ENCODE results near the gene ECT2L. TPM values are rescaled to one million over a fixed set of nuclear protein-coding genes. Genes with fewer than 3 reads are reported as not detected.

ECT2L gene
- total and polyA plus RNA-seq, 2 experiments from 2014 or later: not detected

DNA sequence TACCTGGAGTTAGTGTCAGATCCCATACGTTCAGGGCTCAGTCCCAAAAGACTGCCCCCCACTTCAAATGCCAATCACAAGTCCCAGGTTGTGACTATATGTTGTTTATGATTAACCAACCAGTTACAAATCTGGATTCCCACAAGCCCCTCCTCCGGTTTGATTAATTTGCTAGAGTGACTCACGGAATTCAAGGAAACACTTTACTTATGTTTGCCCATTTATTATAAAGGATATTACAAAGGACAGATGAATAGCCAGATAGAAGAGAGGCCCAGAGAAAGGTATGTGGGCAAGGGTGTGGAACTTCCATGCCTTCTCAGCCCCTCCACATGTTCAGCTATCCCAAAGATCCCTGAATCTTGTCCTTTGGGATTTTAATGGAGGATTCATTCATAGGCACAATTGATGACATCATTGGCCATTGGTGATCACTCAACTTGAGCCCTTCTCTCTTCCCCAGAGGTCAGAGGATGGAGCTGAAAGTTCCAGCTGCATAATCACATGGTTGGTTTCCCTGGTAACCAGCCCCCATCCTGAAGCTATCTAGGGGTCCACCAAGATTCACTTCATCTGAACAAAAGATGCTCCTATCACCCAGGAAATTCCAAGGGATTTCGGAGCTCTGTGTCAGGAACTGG, 2.0 kb downstream of the ECT2L start:
- TF ChIP-seq, protein P1, sequence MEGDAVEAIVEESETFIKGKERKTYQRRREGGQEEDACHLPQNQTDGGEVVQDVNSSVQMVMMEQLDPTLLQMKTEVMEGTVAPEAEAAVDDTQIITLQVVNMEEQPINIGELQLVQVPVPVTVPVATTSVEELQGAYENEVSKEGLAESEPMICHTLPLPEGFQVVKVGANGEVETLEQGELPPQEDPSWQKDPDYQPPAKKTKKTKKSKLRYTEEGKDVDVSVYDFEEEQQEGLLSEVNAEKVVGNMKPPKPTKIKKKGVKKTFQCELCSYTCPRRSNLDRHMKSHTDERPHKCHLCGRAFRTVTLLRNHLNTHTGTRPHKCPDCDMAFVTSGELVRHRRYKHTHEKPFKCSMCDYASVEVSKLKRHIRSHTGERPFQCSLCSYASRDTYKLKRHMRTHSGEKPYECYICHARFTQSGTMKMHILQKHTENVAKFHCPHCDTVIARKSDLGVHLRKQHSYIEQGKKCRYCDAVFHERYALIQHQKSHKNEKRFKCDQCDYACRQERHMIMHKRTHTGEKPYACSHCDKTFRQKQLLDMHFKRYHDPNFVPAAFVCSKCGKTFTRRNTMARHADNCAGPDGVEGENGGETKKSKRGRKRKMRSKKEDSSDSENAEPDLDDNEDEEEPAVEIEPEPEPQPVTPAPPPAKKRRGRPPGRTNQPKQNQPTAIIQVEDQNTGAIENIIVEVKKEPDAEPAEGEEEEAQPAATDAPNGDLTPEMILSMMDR (IDR thresholded peaks at IDR 0.05; ENCODE audit: low read depth, low read length): no peak
- DNase-seq (ENCODE audit: low read depth in 1 of 2, low spot score in 1 of 2): no peak
- Histone ChIP-seq H3K9me3 (ENCODE audit: low read depth) (no peaks in the 10 kb centered on the region), H3K4me1 (ENCODE audit: low read depth) (no peaks in the 10 kb centered on the region), H3K4me3 (no peak overlapping the region), H3K27me3 (peaks cover 14% of the 10 kb centered on the region), H3K36me3 (no peaks in the 10 kb centered on the region), H3K27ac (no peak overlapping the region)

DNA sequence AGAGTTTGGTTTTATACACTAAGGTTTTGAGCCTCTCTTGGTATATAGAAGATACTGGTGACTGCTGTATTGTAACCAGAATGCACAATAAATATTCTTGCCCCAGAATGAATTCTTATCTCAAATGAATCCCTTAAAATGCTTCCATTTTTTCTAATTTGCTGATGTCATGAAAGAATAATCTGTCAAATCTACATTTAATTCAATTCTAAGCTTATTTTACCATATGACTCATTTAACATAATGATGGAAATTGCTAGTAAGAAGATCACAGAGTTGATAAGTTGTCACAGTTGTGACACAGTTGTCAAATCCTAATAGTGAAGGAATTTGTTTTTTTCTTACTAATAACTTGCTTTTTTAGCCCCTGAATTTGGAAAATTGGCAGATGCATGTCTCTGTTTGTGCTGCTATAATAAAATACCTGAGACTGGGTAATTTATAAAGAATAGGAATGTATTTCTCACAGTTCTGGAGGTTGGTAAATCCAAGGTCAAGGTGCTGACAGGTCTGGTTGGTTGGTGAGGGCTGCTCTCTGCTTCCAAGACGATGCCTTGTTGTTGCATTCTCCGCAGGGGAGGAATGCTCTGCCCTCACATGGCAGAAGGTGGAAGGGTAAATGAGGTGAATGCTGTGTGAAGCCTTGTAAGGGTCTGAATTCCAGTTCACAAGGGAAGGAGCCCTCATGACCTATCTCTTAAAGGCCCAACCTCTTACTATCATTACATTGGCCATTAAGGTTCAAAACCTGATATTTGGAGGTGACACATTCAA, 4.7 kb downstream of the ECT2L start:
- H3K4me3 ChIP-seq: no peak overlapping the region
- no peak overlapping the region for H3K27ac ChIP-seq
- TF ChIP-seq, protein P1 (IDR thresholded peaks at IDR 0.05; ENCODE audit: low read depth, low read length): no peak
- H3K9me3 ChIP-seq (ENCODE audit: low read depth): no peaks in the 10 kb centered on the region
- peaks cover 12% of the 10 kb centered on the region for H3K27me3 ChIP-seq
- H3K36me3 ChIP-seq: no peaks in the 10 kb centered on the region
- no peak for DNase-seq (ENCODE audit: low read depth in 1 of 2, low spot score in 1 of 2)
- no peaks in the 10 kb centered on the region for H3K4me1 ChIP-seq (ENCODE audit: low read depth)

DNA sequence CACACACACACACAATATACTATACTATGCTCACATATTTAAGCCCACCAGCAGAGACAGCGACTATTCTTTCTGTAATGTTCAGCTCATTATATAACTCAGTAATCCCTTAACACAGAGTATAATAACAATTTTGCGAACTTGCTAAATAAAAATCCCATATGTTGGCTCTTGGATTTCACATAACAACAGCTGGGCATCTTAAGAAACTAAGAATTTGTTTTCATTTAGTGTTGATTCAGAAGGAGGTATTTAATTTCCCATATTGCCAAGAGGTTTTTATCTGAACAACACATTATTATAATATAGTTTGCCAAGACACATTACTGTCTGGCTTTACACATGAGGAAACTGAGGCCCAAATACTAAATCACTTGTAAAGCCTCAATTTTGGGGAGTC, 7.4 kb downstream of the ECT2L start:
- no peak overlapping the region for H3K27ac ChIP-seq
- TF ChIP-seq, protein P1 (IDR thresholded peaks at IDR 0.05; ENCODE audit: low read depth, low read length): no peak
- no peak for DNase-seq (ENCODE audit: low read depth in 1 of 2, low spot score in 1 of 2)
- no peaks in the 10 kb centered on the region for H3K27me3 ChIP-seq
- H3K36me3 ChIP-seq: no peaks in the 10 kb centered on the region
- H3K4me1 ChIP-seq (ENCODE audit: low read depth): no peaks in the 10 kb centered on the region
- no peak overlapping the region for H3K4me3 ChIP-seq
- no peaks in the 10 kb centered on the region for H3K9me3 ChIP-seq (ENCODE audit: low read depth)

DNA sequence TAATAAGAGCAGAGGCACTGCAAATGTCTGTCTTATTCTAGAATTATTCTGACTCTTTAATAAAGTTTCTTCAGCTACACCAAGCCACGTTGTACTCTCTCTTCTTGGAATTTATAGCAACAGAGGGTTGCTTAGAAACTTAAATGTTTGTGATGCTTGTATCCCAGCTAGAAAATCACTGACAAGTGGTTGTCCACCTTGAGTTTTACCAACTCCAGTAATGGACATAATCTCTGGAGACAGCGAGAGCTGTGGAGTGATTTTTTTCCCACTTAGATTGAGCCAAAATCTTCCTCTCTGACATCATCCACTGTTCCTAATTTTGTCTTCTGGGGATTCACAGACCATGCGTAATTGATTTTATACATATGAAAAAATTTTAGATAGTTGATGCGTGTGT, 8.0 kb downstream of the ECT2L start:
- no peaks in the 10 kb centered on the region for H3K36me3 ChIP-seq
- no peaks in the 10 kb centered on the region for H3K9me3 ChIP-seq (ENCODE audit: low read depth)
- no peaks in the 10 kb centered on the region for H3K4me1 ChIP-seq (ENCODE audit: low read depth)
- no peak overlapping the region for H3K27ac ChIP-seq
- H3K27me3 ChIP-seq: no peaks in the 10 kb centered on the region
- TF ChIP-seq, protein P1 (IDR thresholded peaks at IDR 0.05; ENCODE audit: low read depth, low read length): no peak
- DNase-seq (ENCODE audit: low read depth in 1 of 2, low spot score in 1 of 2): no peak
- no peak overlapping the region for H3K4me3 ChIP-seq

DNA sequence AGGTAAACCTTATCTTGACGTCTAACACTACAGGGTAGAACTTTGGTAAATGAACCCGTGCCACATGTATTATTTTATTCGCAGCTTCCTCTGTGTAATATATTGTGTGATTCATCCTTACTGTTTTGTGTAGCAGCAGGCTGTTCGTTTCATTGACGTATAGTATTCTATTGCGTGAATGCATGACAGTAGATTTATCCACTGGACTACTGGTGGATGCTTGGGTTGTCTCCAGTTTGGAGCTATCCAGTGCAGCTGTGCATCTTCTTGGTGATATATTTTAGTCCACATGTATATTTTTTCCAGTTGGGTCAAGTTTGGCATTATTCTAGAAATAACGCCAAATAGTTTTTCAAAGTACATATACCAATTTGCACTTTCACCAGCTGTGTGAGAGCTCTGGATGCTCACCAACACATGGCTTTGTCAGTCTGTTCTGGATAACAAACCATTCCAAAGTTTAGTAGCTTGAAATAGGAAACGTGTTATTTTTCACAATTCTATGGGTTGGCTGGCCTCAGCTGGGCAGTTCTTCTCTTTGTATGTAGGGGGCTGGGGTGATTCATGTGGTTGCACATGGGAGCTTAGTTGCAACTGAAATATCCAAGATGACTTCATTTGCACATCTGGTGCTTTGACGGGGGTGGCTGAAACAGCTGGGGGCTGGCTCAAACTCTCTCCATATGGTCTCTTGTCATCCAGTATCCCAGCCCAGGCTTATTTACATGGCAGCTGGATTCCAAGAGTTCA, 9.3 kb downstream of the ECT2L start:
- Histone ChIP-seq H3K27ac (no peak overlapping the region), H3K36me3 (no peaks in the 10 kb centered on the region), H3K4me3 (no peak overlapping the region), H3K9me3 (ENCODE audit: low read depth) (no peaks in the 10 kb centered on the region), H3K4me1 (ENCODE audit: low read depth) (no peaks in the 10 kb centered on the region), H3K27me3 (no peaks in the 10 kb centered on the region)
- peak in 1 of 2 donors; percentile 54 for DNase-seq (ENCODE audit: low read depth in 1 of 2, low spot score in 1 of 2)
- TF ChIP-seq, protein P1 (IDR thresholded peaks at IDR 0.05; ENCODE audit: low read depth, low read length): no peak

Measured in cardiac muscle cell (in vitro differentiated cells and primary cell).